T-helper 17 cell (primary cell): Measurements from ENCODE around the gene FABP7. TPM values are rescaled to one million over a fixed set of nuclear protein-coding genes. Genes with fewer than 3 reads are reported as not detected.

Experiments used
- ATAC-seq: fragments of 150-1000 bp; cut with Tn5 transposase; 2 replicates; pipeline ENCODE4 v1.10.0; 2021; ENCODE audit warnings: mild to moderate bottlenecking, moderate library complexity
- DNase-seq, 3 donors: peaks; one replicate each; pipeline versions ENCODE4 v3.0.0 to v3.0.0-alpha.2; 2020 to 2021
- H3K9me3 ChIP-seq: one replicate; pipeline ENCODE4 v1.7.0; 2013; ENCODE audit warnings: low read length, mild to moderate bottlenecking; ENCODE audit not compliant: control insufficient read depth, poor library complexity, severe bottlenecking
- H3K27ac Mint-ChIP-seq: one replicate; pipeline ENCODE4 v1.8.0; 2022; ENCODE audit warnings: mild to moderate bottlenecking, moderate library complexity, mixed read lengths
- H3K27me3 Mint-ChIP-seq: one replicate; pipeline ENCODE4 v1.8.0; 2022; ENCODE audit warnings: mixed read lengths
- H3K36me3 Mint-ChIP-seq: one replicate; pipeline ENCODE4 v1.8.0; 2022; ENCODE audit warnings: low read depth, mixed read lengths
- H3K4me1 Mint-ChIP-seq: one replicate; pipeline ENCODE4 v1.8.0; 2022; ENCODE audit warnings: mild to moderate bottlenecking, mixed read lengths
- H3K4me3 Mint-ChIP-seq: one replicate; pipeline ENCODE4 v1.8.0; 2022; ENCODE audit warnings: mild to moderate bottlenecking, moderate library complexity, mixed read lengths
- total RNA-seq, 4 donors: library from RNA in 2 of 4; stranded (reverse) in 2 of 4; gene quantifications; one replicate each; pipeline ENCODE4 v1.2.3 and lab custom pipeline; 2022 to 2026

Gene FABP7
- total RNA-seq, 2 donors from 2014 or later, result not detected

DNA sequence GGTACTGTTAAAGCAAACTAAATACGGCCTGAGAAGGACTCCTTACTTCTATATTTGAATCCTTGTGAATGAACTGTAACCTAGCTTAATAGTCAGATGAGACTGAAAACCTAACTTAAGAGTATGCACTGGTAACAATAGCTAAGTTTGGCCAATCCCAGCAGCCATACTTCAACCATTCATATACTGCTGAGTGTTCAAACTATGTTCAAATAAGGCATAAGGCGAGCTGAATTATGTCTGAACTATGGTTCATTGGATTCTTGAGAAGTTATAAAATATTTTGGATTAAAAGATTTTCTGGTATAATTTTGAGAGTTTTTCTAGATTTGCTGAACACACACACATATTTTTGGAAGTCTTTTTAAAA, 11.8 kb downstream of the FABP7 start:
- ATAC-seq (no peak), DNase-seq (no peak)
- H3K36me3 Mint-ChIP-seq, result peaks cover 4% of the 10 kb centered on the region
- peaks cover 8% of the 10 kb centered on the region for H3K4me1 Mint-ChIP-seq
- H3K27ac Mint-ChIP-seq, result no peak overlapping the region
- peaks cover 52% of the 10 kb centered on the region for H3K27me3 Mint-ChIP-seq
- no peaks in the 10 kb centered on the region for H3K9me3 ChIP-seq
- peak overlapping the region; percentile 52 for H3K4me3 Mint-ChIP-seq

DNA sequence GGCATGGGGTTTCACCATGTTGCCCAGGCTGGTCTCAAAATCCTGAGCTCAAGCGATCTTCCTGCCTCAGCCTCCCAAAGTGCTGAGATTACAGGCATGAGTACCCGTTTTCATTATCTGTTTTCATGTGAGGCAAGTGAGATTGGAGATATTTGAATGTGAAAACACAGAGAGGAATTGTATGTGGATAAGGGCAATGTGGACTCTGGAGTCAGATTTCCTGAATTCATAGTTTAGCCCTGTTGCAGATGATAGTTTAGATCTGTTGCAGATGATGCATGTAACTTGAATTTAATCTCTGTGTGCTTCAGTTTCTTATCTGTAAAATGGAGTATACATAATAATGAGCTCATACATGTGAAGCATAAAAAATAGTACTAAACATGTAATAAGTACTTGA, 13.2 kb downstream of the FABP7 start:
- Mint-ChIP-seq H3K4me3 (no peak overlapping the region), H3K4me1 (peaks cover 8% of the 10 kb centered on the region), H3K27me3 (peaks cover 41% of the 10 kb centered on the region), H3K36me3 (peaks cover 4% of the 10 kb centered on the region), H3K27ac (no peak overlapping the region)
- no peaks in the 10 kb centered on the region for H3K9me3 ChIP-seq
- ATAC-seq (no peak), DNase-seq (no peak)

DNA sequence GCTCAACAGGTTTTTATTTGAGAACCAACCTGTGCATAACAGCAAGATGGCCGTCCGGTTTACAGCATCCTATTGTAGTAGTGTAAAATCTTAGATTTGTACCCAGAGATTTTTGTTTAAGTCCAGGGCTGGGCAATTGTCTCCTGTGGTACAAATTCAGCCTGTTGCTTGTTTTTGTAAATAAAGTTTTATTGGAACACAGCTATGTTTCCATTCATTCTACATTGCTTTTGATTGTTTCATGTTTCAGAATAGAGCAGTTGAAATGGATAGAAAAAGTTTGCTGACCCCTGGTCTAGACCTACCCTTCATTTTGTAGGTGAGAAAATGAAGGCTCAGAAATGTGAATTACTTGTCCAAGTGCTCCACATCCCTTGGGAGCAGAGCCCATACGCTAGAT, 18.0 kb downstream of the FABP7 start:
- peaks cover 6% of the 10 kb centered on the region for H3K27me3 Mint-ChIP-seq
- H3K36me3 Mint-ChIP-seq, result no peaks in the 10 kb centered on the region

GRCh38 chr6:122798099-122798641, 18.7 kb downstream of the FABP7 start:
- no peaks in the 10 kb centered on the region for H3K9me3 ChIP-seq
- Mint-ChIP-seq H3K4me1 (no peaks in the 10 kb centered on the region), H3K4me3 (no peak overlapping the region), H3K27ac (no peak overlapping the region), H3K27me3 (no peaks in the 10 kb centered on the region), H3K36me3 (no peaks in the 10 kb centered on the region)
- ATAC-seq, result no peak
- DNase-seq, result no peak

More for the DNA sequence above, 18.0 kb downstream of the FABP7 start:
- ATAC-seq (no peak), DNase-seq (no peak)
- H3K4me1 Mint-ChIP-seq, result no peaks in the 10 kb centered on the region
- no peak overlapping the region for H3K4me3 Mint-ChIP-seq
- no peak overlapping the region for H3K27ac Mint-ChIP-seq
- no peaks in the 10 kb centered on the region for H3K9me3 ChIP-seq

DNA sequence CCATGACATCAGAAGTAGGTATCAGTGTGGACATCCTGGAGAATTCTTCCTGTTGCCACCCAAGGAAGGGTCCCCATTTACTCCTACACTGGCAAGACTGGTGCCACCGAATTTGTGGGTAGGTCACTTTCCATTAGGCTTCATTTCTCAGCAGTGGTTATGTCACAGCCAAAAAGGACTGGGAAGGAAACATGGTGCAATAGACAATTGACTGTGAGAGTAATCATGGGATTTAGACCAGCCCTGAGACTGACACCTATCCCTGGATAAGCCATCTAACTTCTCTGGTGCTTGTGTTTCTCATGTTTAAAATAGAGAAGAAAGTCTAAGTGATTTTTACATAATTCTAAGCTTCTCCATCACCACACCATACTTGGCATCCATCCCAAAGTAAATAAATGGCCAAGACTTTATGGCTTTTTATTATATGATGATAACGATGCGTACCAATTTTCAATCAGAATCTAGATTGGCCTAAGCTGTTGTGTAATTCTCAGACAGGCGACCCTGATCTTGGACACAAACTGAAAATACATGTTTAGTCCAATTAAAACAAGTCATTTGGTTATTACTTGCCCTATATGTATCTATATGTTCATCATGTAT, 19.7 kb downstream of the FABP7 start:
- no peak for DNase-seq
- H3K36me3 Mint-ChIP-seq, result no peaks in the 10 kb centered on the region
- no peaks in the 10 kb centered on the region for H3K9me3 ChIP-seq
- H3K27ac Mint-ChIP-seq, result no peak overlapping the region
- no peak for ATAC-seq
- no peak overlapping the region for H3K4me3 Mint-ChIP-seq
- H3K4me1 Mint-ChIP-seq, result no peaks in the 10 kb centered on the region
- no peaks in the 10 kb centered on the region for H3K27me3 Mint-ChIP-seq

- DNase-seq, result no peak
- Mint-ChIP-seq H3K4me1 (no peaks in the 10 kb centered on the region), H3K4me3 (no peak overlapping the region), H3K27ac (no peak overlapping the region), H3K27me3 (no peaks in the 10 kb centered on the region), H3K36me3 (no peaks in the 10 kb centered on the region)
- H3K9me3 ChIP-seq, result no peaks in the 10 kb centered on the region
- no peak for ATAC-seq
These were observed 20.6 kb downstream of the FABP7 start for GRCh38 chr6:122799916-122800686.

DNA sequence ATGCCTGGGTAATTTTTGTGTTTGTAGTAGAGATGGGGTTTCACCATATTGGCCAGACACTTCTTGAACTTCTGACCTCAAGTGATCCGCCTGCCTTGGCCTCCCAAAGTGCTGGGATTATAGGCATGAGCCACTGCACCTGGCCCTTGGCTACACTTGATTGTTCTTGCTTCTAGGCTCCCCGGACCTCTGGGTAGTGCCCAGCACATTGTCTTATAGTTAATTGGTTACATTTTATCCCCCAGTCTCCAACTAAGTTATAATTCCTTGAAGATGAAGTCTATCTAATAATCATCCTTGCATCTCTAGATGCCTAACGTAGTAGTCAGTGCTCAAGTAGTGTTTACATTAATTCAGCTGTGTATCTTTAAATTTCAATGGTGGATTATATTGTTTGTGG, 21.4 kb downstream of the FABP7 start:
- ATAC-seq (no peak), DNase-seq (no peak)
- H3K4me3 Mint-ChIP-seq, result no peak overlapping the region
- H3K27ac Mint-ChIP-seq, result no peak overlapping the region
- no peaks in the 10 kb centered on the region for H3K4me1 Mint-ChIP-seq
- H3K36me3 Mint-ChIP-seq, result no peaks in the 10 kb centered on the region
- H3K27me3 Mint-ChIP-seq, result no peaks in the 10 kb centered on the region
- no peaks in the 10 kb centered on the region for H3K9me3 ChIP-seq

GRCh38 chr6:122801397-122801796, 21.9 kb downstream of the FABP7 start:
- Mint-ChIP-seq H3K36me3 (no peaks in the 10 kb centered on the region), H3K4me3 (no peak overlapping the region), H3K27me3 (no peaks in the 10 kb centered on the region), H3K4me1 (no peaks in the 10 kb centered on the region), H3K27ac (no peak overlapping the region)
- DNase-seq (no peak), ATAC-seq (no peak)
- no peaks in the 10 kb centered on the region for H3K9me3 ChIP-seq

- no peaks in the 10 kb centered on the region for H3K27me3 Mint-ChIP-seq
- no peak for DNase-seq
These were observed 23.7 kb downstream of the FABP7 start for GRCh38 chr6:122803171-122803661.

GRCh38 chr6:122804962-122805485, 25.5 kb downstream of the FABP7 start:
- Mint-ChIP-seq H3K27me3 (no peaks in the 10 kb centered on the region), H3K36me3 (no peaks in the 10 kb centered on the region), H3K27ac (no peak overlapping the region), H3K4me3 (no peak overlapping the region), H3K4me1 (no peaks in the 10 kb centered on the region)
- no peaks in the 10 kb centered on the region for H3K9me3 ChIP-seq
- no peak for DNase-seq
- no peak for ATAC-seq

More at GRCh38 chr6:122803171-122803661, 23.7 kb downstream of the FABP7 start:
- ATAC-seq, result no peak
- Mint-ChIP-seq H3K36me3 (no peaks in the 10 kb centered on the region), H3K4me3 (no peak overlapping the region), H3K4me1 (no peaks in the 10 kb centered on the region), H3K27ac (no peak overlapping the region)
- no peaks in the 10 kb centered on the region for H3K9me3 ChIP-seq

- DNase-seq (no peak), ATAC-seq (no peak)
- H3K27ac Mint-ChIP-seq, result no peak overlapping the region
- H3K27me3 Mint-ChIP-seq, result no peaks in the 10 kb centered on the region
- no peak overlapping the region for H3K4me3 Mint-ChIP-seq
- H3K4me1 Mint-ChIP-seq, result no peaks in the 10 kb centered on the region
- no peaks in the 10 kb centered on the region for H3K9me3 ChIP-seq
- H3K36me3 Mint-ChIP-seq, result no peaks in the 10 kb centered on the region
These were observed 26.8 kb downstream of the FABP7 start for GRCh38 chr6:122806291-122806690.

DNA sequence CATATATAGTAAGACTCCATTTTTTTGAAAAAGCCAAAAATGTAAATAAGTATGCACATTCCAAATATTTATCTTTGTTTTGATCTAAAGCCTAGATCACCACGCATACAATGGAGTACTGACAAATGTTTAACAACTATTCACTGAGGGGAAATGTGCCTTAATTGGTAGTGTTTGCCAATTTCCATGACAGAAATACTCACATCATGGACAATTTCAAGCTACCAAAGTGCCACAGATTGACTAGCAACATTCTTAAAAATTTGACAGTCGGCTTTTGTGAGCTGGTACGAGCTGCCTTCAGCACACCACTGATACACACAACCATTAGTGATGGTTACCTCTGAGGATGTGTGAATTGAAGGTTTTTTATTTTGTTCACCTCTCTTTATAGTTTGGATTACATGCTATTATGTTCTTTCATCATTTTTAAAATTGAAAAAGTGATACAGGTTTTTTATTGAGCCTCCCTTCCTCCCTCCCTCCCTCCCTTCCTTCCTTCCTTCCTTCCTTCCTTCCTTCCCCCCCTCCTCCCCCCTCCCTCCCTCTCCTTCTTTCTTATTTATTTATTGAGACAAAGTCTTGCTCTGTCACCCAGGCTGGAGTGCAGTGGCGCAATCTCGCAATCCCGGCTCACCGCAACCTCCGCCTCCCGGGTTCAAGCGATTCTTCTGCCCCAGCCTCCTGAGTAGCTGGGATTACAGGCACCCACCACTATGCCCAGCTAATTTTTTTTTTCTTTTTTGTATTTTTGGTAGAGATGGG, 28.8 kb downstream of the FABP7 start:
- no peak for DNase-seq
- H3K4me1 Mint-ChIP-seq, result no peaks in the 10 kb centered on the region
- no peaks in the 10 kb centered on the region for H3K27me3 Mint-ChIP-seq
- no peaks in the 10 kb centered on the region for H3K9me3 ChIP-seq
- H3K4me3 Mint-ChIP-seq, result no peak overlapping the region
- no peak overlapping the region for H3K27ac Mint-ChIP-seq
- no peak for ATAC-seq
- H3K36me3 Mint-ChIP-seq, result no peaks in the 10 kb centered on the region

DNA sequence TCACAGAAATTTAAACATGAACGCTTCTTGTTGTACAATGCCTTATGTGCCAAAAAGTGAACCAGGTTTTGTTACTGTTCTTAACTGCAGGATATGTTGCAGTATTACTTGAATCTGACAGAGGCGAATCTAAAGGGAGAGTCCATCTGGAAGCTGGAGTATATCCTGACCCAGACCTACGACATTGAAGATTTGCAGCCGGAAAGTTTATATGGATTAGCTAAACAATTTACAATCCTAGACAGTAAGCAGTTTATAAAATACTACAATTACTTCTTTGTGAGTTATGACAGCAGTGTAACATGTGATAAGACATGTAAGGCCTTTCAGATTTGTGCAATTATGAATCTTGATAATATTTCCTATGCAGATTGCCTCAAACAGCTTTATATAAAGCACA, 29.5 kb downstream of the FABP7 start:
- Mint-ChIP-seq H3K27ac (no peak overlapping the region), H3K27me3 (no peaks in the 10 kb centered on the region), H3K4me3 (no peak overlapping the region), H3K4me1 (no peaks in the 10 kb centered on the region), H3K36me3 (no peaks in the 10 kb centered on the region)
- H3K9me3 ChIP-seq, result no peaks in the 10 kb centered on the region
- ATAC-seq, result no peak
- DNase-seq, result no peak
